MM.1S (cell line): ENCODE measurements around the gene INTS4.
"Not testable (repeated sequence)": the region's sequence is repeated elsewhere in the genome, so short reads cannot be mapped to it uniquely, and the experiment has no call there.

ENCODE experiments used
- DNase-seq: peaks from one replicate; pipeline ENCODE4 v3.0.0-alpha.2; 2015
- H2AFZ ChIP-seq: fragments of 300-600 bp; sonication (generic); 2 replicates; pipeline ENCODE4 v1.6.0; 2016; ENCODE audit warnings: antibody characterized with exemption, low read length
- H3F3A ChIP-seq: fragments of 300-600 bp; sonication (generic); 2 replicates; pipeline ENCODE4 v1.6.1; 2016; ENCODE audit warnings: mild to moderate bottlenecking, antibody characterized with exemption, low read length, moderate library complexity, mixed read lengths; ENCODE audit not compliant: insufficient read depth
- H3K27ac ChIP-seq: fragments of 300-600 bp; sonication (generic); 2 replicates; pipeline ENCODE4 v1.5.1; 2016; ENCODE audit warnings: mild to moderate bottlenecking, low read length
- H3K27me3 ChIP-seq: fragments of 300-600 bp; sonication (generic); replicated peaks from 2 replicates; pipeline ENCODE4 v1.6.0; 2016; ENCODE audit warnings: low read length; ENCODE audit not compliant: insufficient read depth
- H3K36me3 ChIP-seq: fragments of 300-600 bp; sonication (generic); replicated peaks from 2 replicates; pipeline ENCODE4 v1.6.1; 2016; ENCODE audit warnings: mild to moderate bottlenecking, low read length, mixed read lengths; ENCODE audit not compliant: insufficient read depth
- H3K4me1 ChIP-seq: fragments of 300-600 bp; sonication (generic); 2 replicates; pipeline ENCODE4 v1.6.1; 2016; ENCODE audit warnings: low read length, mixed read lengths
- H3K4me2 ChIP-seq: fragments of 300-600 bp; sonication (generic); 2 replicates; pipeline ENCODE4 v1.6.0; 2016; ENCODE audit warnings: low read depth, low read length
- H3K4me3 ChIP-seq: fragments of 300-600 bp; sonication (generic); 2 replicates; pipeline ENCODE4 v1.5.1; 2016; ENCODE audit warnings: low read length, mixed read lengths
- H3K79me2 ChIP-seq: fragments of 300-600 bp; sonication (generic); 2 replicates; pipeline ENCODE4 v1.6.1; 2016; ENCODE audit warnings: mixed run types, low read length, mixed read lengths
- H3K9ac ChIP-seq: fragments of 300-600 bp; sonication (generic); 2 replicates; pipeline ENCODE4 v1.6.1; 2016; ENCODE audit warnings: low read length, mixed read lengths
- H3K9me2 ChIP-seq: fragments of 300-600 bp; sonication (generic); replicated peaks from 2 replicates; pipeline ENCODE4 v1.6.1; 2016; ENCODE audit warnings: mild to moderate bottlenecking, low read length, mixed read lengths; ENCODE audit not compliant: insufficient read depth
- H3K9me3 ChIP-seq: fragments of 300-600 bp; sonication (generic); replicated peaks from 2 replicates; pipeline ENCODE4 v1.6.1; 2016; ENCODE audit warnings: mild to moderate bottlenecking, low read length, mixed read lengths; ENCODE audit not compliant: insufficient read depth
- H4K20me1 ChIP-seq: fragments of 300-600 bp; sonication (generic); 2 replicates; pipeline ENCODE4 v1.6.1; 2016; ENCODE audit warnings: mild to moderate bottlenecking, low read length, moderate library complexity, mixed read lengths; ENCODE audit not compliant: insufficient read depth
- CTCF ChIP-seq: fragments of 300-600 bp; sonication (generic); IDR thresholded peaks from 2 replicates; pipeline ENCODE4 v1.5.1; 2016; ENCODE audit warnings: antibody characterized with exemption, low read length, mixed read lengths
- EZH2 ChIP-seq: fragments of 300-600 bp; sonication (generic); optimal IDR thresholded peaks from 2 replicates; pipeline ENCODE3; 2017; ENCODE audit warnings: low read depth, mild to moderate bottlenecking, antibody characterized with exemption, low read length, mixed read lengths
- EZH2phosphoT487 ChIP-seq: fragments of 300-600 bp; sonication (generic); IDR thresholded peaks from 2 replicates; pipeline ENCODE4 v1.6.1; 2018; ENCODE audit warnings: antibody characterized with exemption, low read length

Gene INTS4

GRCh38 chr11:77882396-77882795 is 112.1 kb downstream of the INTS4 start:
- no peak overlapping the region for H2AFZ ChIP-seq
- H3K79me2 ChIP-seq, result no peaks in the 10 kb centered on the region
- no peak for DNase-seq
- no peaks in the 10 kb centered on the region for H3K9me2 ChIP-seq
- H3K4me3 ChIP-seq, result no peak overlapping the region
- H3K4me2 ChIP-seq, result no peak overlapping the region
- H3K4me1 ChIP-seq, result peaks cover 23% of the 10 kb centered on the region
- no peak overlapping the region for H3K9ac ChIP-seq
- H3K27me3 ChIP-seq, result no peaks in the 10 kb centered on the region
- H3K36me3 ChIP-seq, result no peaks in the 10 kb centered on the region
- no peak overlapping the region for H3K27ac ChIP-seq
- H3F3A ChIP-seq, result peaks cover 17% of the 10 kb centered on the region
- TF ChIP-seq CTCF (no peak), EZH2 (no peak), EZH2phosphoT487 (no peak)
- H4K20me1 ChIP-seq, result no peaks in the 10 kb centered on the region
- H3K9me3 ChIP-seq, result no peaks in the 10 kb centered on the region

- Histone ChIP-seq H3K9ac (0 out of 2 replicates have a peak overlapping the region, but pooled peaks have one; percentile 1), H3K4me1 (peaks cover 23% of the 10 kb centered on the region), H3F3A (peaks cover 17% of the 10 kb centered on the region), H3K79me2 (no peaks in the 10 kb centered on the region), H3K27ac (peak overlapping the region; percentile 67; the same call in 1 of the 2 replicates), H3K4me3 (peak overlapping the region; percentile 12; the same call in 1 of the 2 replicates), H2AFZ (no peak overlapping the region), H3K4me2 (peak overlapping the region; percentile 51), H3K9me3 (no peaks in the 10 kb centered on the region), H3K9me2 (no peaks in the 10 kb centered on the region), H3K36me3 (no peaks in the 10 kb centered on the region), H4K20me1 (no peaks in the 10 kb centered on the region), H3K27me3 (no peaks in the 10 kb centered on the region)
- TF ChIP-seq EZH2phosphoT487, result no peak
- TF ChIP-seq EZH2, result no peak
- TF ChIP-seq CTCF, result peak; percentile 39
- DNase-seq, result peak; percentile 85
Measured at GRCh38 chr11:77879218-77879617, 115.2 kb downstream of the INTS4 start.

GRCh38 chr11:77878247-77878646 is 116.2 kb downstream of the INTS4 start:
- H3K9me3 ChIP-seq, H3K4me3 ChIP-seq, DNase-seq, H3K9me2 ChIP-seq, H3K27ac ChIP-seq, H3K36me3 ChIP-seq, H3K27me3 ChIP-seq, H2AFZ ChIP-seq, H3K79me2 ChIP-seq, H3K9ac ChIP-seq, H4K20me1 ChIP-seq, H3K4me2 ChIP-seq: not testable (repeated sequence)
- Histone ChIP-seq H3K4me1 (peaks cover 23% of the 10 kb centered on the region), H3F3A (peaks cover 17% of the 10 kb centered on the region)

- TF ChIP-seq EZH2phosphoT487 (no peak), CTCF (no peak), EZH2 (no peak)
Measured at GRCh38 chr11:77876045-77876444, 118.4 kb downstream of the INTS4 start.

More at GRCh38 chr11:77876045-77876444, 118.4 kb downstream of the INTS4 start:
- Histone ChIP-seq H3F3A (peaks cover 17% of the 10 kb centered on the region), H3K27me3 (no peaks in the 10 kb centered on the region), H3K27ac (no peak overlapping the region), H4K20me1 (no peaks in the 10 kb centered on the region), H3K9me2 (no peaks in the 10 kb centered on the region), H3K36me3 (no peaks in the 10 kb centered on the region), H2AFZ (no peak overlapping the region), H3K4me2 (no peak overlapping the region), H3K9ac (no peak overlapping the region), H3K4me1 (peaks cover 23% of the 10 kb centered on the region), H3K9me3 (no peaks in the 10 kb centered on the region), H3K79me2 (no peaks in the 10 kb centered on the region), H3K4me3 (no peak overlapping the region)
- no peak for DNase-seq
